Keratinocyte (primary cell): ENCODE results near the gene OBI1. TPM values are rescaled to one million over a fixed set of nuclear protein-coding genes. Genes with fewer than 3 reads are reported as not detected.

Experiments
- DNase-seq: peaks from one replicate; pipeline ENCODE4 v3.0.0-alpha.2; 2011; ENCODE audit warnings: low read depth, missing footprints, low spot score
- FAIRE-seq: peaks from 2 replicates; lab custom pipeline; 2011; peaks lifted over from hg19 to GRCh38; lab: Jason Lieb, UNC
- H2AFZ ChIP-seq: 2 replicates; pipeline ENCODE4 v1.6.0; 2012; ENCODE audit warnings: low read length, control low read depth, inconsistent platforms; ENCODE audit not compliant: control insufficient read depth
- H3K27ac ChIP-seq: 2 replicates; pipeline ENCODE4 v1.5.1; 2011; ENCODE audit warnings: low read length; ENCODE audit not compliant: control insufficient read depth, insufficient read depth
- H3K27me3 ChIP-seq: 3 replicates; pipeline ENCODE4 v1.6.0; 2011; ENCODE audit warnings: low read length; ENCODE audit not compliant: control insufficient read depth, insufficient read depth; ENCODE audit errors: extremely low read depth
- H3K36me3 ChIP-seq, 2 experiments: 2 replicates in 1 of 2; 3 replicates in 1 of 2; pipeline ENCODE4 v1.5.1; 2011; ENCODE audit warnings: low read length in 2 of 2, mild to moderate bottlenecking in 1 of 2; ENCODE audit not compliant: control insufficient read depth in 2 of 2, insufficient read depth in 2 of 2; ENCODE audit errors: extremely low read depth in 1 of 2
- H3K4me1 ChIP-seq: 3 replicates; pipeline ENCODE4 v1.5.1; 2011; ENCODE audit warnings: low read length; ENCODE audit not compliant: control insufficient read depth, insufficient read depth; ENCODE audit errors: extremely low read depth
- H3K4me2 ChIP-seq: 3 replicates; pipeline ENCODE4 v1.6.0; 2011; ENCODE audit warnings: low read depth, low read length; ENCODE audit not compliant: control insufficient read depth, insufficient read depth; ENCODE audit errors: extremely low read depth
- H3K4me3 ChIP-seq, 3 experiments: fragments of 200-600 bp in 1 of 3; sonication (generic) in 1 of 3; 2 replicates in 2 of 3; 3 replicates in 1 of 3; pipeline ENCODE4 v1.5.1; 2011 to 2016; ENCODE audit warnings: low read length in 3 of 3, mild to moderate bottlenecking in 3 of 3, control low read depth in 2 of 3, inconsistent platforms in 1 of 3, low read depth in 1 of 3, mixed read lengths in 1 of 3, mixed run types in 1 of 3, moderate library complexity in 1 of 3; ENCODE audit not compliant: control insufficient read depth in 2 of 3, insufficient read depth in 2 of 3; ENCODE audit errors: extremely low read depth in 1 of 3
- H3K79me2 ChIP-seq: 2 replicates; pipeline ENCODE4 v1.6.0; 2012; ENCODE audit warnings: low read length; ENCODE audit not compliant: control insufficient read depth, insufficient read depth
- H3K9ac ChIP-seq: 3 replicates; pipeline ENCODE4 v1.6.0; 2011; ENCODE audit warnings: low read length; ENCODE audit not compliant: control insufficient read depth, insufficient read depth; ENCODE audit errors: extremely low read depth
- H3K9me1 ChIP-seq: 3 replicates; pipeline ENCODE4 v1.6.0; 2011; ENCODE audit warnings: low read length; ENCODE audit not compliant: control insufficient read depth, insufficient read depth; ENCODE audit errors: extremely low read depth
- H3K9me3 ChIP-seq: 2 replicates; pipeline ENCODE4 v1.5.1; 2012; ENCODE audit warnings: low read depth, low read length; ENCODE audit not compliant: control insufficient read depth
- H4K20me1 ChIP-seq: 3 replicates; pipeline ENCODE4 v1.6.0; 2011; ENCODE audit warnings: low read length; ENCODE audit not compliant: control insufficient read depth, insufficient read depth; ENCODE audit errors: extremely low read depth
- CTCF ChIP-seq, 3 experiments: IDR thresholded peaks in 1 of 3; conservative IDR thresholded peaks in 1 of 3; optimal IDR thresholded peaks in 1 of 3; 2 replicates in 2 of 3; 3 replicates in 1 of 3; pipeline versions ENCODE3 to v1.5.1; 2011; ENCODE audit warnings: low read length in 3 of 3, mild to moderate bottlenecking in 3 of 3, moderate library complexity in 2 of 3, control low read depth in 1 of 3, inconsistent platforms in 1 of 3; ENCODE audit not compliant: insufficient read depth in 2 of 3; ENCODE audit errors: extremely low read depth in 1 of 3
- EZH2 ChIP-seq: IDR thresholded peaks from one replicate; pipeline ENCODE4 v1.6.1; 2012; ENCODE audit warnings: inconsistent platforms, mild to moderate bottlenecking, low read length, moderate library complexity
- dilution Hi-C: fragments of 300-500 bp; cut with MboI; formaldehyde crosslinking; loops from one replicate; pipeline ENCODE4 v1.7.0; 2020; ENCODE audit warnings: low sequenced_read_pairs; ENCODE audit not compliant: extremely low pct_ligation_motif_present
- polyA plus RNA-seq, 5 experiments: library from polyadenylated mRNA; depleted of rRNA in 3 of 5; stranded (reverse) in 3 of 5; stranded (forward) in 1 of 5; unstranded in 1 of 5; fragments of >200 nt; gene quantifications; 1 replicate in 1 of 5; 2 replicates in 3 of 5; 3 replicates in 1 of 5; pipeline versions ENCODE4 v1.2.1 to v1.2.3, GENCODE V29; 2011 to 2012; ENCODE audit warnings: missing spikeins in 2 of 5, low read depth in 1 of 5, low replicate concordance in 1 of 5

OBI1 gene
- polyA plus RNA-seq, 1 donor (not counting 4 experiments of a cell fraction or from before 2014, with no cell fraction given), result 14.4 TPM

DNA sequence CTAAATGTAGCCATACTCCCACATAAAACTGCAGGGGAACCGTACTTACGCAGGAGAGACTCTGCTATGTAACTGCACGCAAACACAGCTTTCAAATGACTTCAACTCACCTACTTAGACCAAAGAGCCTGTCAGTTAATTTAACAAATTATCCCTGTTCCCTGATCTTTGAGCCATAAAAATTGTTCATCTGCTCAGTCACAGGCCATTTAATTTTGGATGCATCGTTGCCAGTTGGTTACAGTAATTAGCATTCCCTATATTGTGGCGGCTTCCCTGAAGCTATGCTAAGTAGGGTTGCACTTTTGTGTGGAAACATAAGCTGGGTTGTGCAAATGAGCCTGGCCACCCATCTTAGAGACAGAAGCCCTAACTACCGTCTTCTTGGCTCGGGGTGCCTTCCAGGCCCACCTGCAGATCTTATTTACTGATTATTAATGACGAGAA, 21.2 kb upstream of the OBI1 start:
- no peak overlapping the region for H3K4me3 ChIP-seq
- no peaks in the 10 kb centered on the region for H3K4me1 ChIP-seq
- dilution Hi-C loops, result no loop called here

DNA sequence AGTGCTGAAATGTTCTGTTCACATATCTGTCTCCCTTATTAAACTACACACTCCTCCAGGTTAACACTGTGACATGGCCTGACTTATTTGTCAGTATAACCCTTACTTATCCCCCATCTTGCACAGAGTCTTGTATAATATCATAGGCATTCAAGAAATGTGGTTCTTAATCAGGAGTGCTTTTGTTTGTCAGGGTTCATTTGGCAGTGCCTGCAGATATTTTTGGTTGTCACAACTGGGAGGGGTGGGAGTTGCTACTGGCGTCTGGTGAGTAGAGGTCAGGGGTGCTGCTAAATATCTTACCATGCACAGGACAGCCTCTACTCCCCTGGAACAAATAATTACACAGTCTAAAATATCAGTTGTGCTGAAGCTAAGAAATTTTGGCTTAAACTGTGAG, 20.4 kb upstream of the OBI1 start:
- Histone ChIP-seq H3K9ac (no peak overlapping the region), H3K4me1 (no peaks in the 10 kb centered on the region), H3K36me3 (no peaks in the 10 kb centered on the region), H3K79me2 (no peaks in the 10 kb centered on the region), H3K4me2 (no peak overlapping the region), H2AFZ (no peak overlapping the region), H3K27me3 (peaks cover 4% of the 10 kb centered on the region), H3K9me1 (no peaks in the 10 kb centered on the region), H3K4me3 (no peak overlapping the region), H3K9me3 (no peaks in the 10 kb centered on the region), H4K20me1 (no peaks in the 10 kb centered on the region), H3K27ac (no peak overlapping the region)
- FAIRE-seq (no peak), DNase-seq (no peak)
- no peak for TF ChIP-seq CTCF (optimal IDR thresholded peaks at IDR 0.05 in 1 of 3, IDR thresholded peaks at IDR 0.05 in 1 of 3, conservative IDR thresholded peaks at IDR 0.05 in 1 of 3; ENCODE audit: extremely low read depth in 1 of 3, insufficient read depth in 2 of 3, low read length in 3 of 3)
- no peak for TF ChIP-seq EZH2
- dilution Hi-C loops, result no loop called here

More for the DNA sequence above, 21.2 kb upstream of the OBI1 start:
- DNase-seq, result no peak
- Histone ChIP-seq H3K27ac (no peak overlapping the region), H3K79me2 (no peaks in the 10 kb centered on the region), H3K9ac (no peak overlapping the region), H3K27me3 (peaks cover 4% of the 10 kb centered on the region), H4K20me1 (no peaks in the 10 kb centered on the region), H2AFZ (no peak overlapping the region), H3K4me2 (no peak overlapping the region), H3K36me3 (no peaks in the 10 kb centered on the region), H3K9me3 (no peaks in the 10 kb centered on the region), H3K9me1 (no peaks in the 10 kb centered on the region)
- TF ChIP-seq EZH2 (no peak), CTCF (optimal IDR thresholded peaks at IDR 0.05 in 1 of 3, IDR thresholded peaks at IDR 0.05 in 1 of 3, conservative IDR thresholded peaks at IDR 0.05 in 1 of 3; ENCODE audit: extremely low read depth in 1 of 3, insufficient read depth in 2 of 3, low read length in 3 of 3) (no peak)
- no peak for FAIRE-seq
